Measurements from ENCODE around the gene BRD7.

BRD7 gene

DNA sequence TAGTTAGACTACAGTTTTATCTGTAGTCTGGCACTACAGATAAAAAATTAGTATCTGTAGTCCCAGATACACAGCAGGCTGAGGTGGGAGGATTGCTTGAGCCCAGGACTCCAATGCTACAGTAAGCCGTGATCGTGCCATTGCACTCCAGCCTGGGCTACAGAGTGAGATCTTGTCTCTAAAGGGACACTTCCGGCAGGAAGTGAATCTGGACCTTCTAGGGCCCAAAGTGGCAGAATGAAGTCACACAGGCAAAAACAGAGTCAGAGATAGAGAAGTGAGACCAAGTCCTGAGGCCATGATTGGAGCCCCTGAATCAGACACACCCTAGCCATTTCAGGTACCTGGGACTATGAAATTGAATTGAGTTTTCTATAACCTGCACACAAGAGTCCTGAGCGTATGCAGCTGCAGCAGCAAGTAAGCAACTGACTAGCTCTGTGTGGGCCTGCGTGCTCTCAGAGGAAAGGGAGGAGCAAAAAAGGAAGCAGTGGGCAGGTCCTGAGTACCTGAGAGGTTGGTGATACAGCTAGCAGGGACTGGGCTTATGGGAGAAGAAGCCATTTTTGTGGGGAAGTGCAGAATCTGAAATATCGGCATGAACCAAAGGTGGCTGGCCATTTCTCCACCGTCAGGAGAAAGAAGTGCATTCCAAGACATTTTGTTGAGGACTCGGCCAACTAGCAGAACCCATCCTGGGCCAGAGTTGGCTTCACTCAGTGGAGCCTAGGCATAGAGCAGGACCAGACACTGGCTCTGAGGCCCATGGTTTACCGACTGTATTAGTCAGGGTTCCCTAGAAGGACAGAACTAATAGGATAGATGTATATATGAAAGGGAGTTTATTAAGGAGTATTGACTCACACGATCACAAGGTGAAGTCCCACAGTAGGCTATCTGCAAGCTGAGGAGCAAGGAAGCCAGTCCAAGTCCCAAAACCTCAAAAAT lies 27.2 kb upstream of the BRD7 start:
- Histone ChIP-seq H3K36me3 (ENCODE audit: insufficient read depth, low read length) (no peaks in the 10 kb centered on the region), H3K9me3 (ENCODE audit: control insufficient read depth, insufficient read depth, low read length) (no peaks in the 10 kb centered on the region)

GRCh38 chr16:50393858-50394802 lies 25.3 kb upstream of the BRD7 start:
- H3K9ac ChIP-seq (ENCODE audit: low read depth, low read length) = no peak overlapping the region
- peaks cover 4% of the 10 kb centered on the region; the same call in 1 of the 2 replicates for H3K4me1 ChIP-seq (ENCODE audit: insufficient read depth, low read length)
- H3K9me3 ChIP-seq (ENCODE audit: control insufficient read depth, insufficient read depth, low read length) = no peaks in the 10 kb centered on the region
- H3K36me3 ChIP-seq (ENCODE audit: insufficient read depth, low read length) = no peaks in the 10 kb centered on the region

More for the DNA sequence above, 27.2 kb upstream of the BRD7 start:
- Histone ChIP-seq H3K4me1 (ENCODE audit: insufficient read depth, low read length) (peaks cover 4% of the 10 kb centered on the region; the same call in 1 of the 2 replicates), H3K9ac (ENCODE audit: low read depth, low read length) (no peak overlapping the region)

GRCh38 chr16:50393416-50393815 lies 24.6 kb upstream of the BRD7 start:
- Histone ChIP-seq H3K9me3 (ENCODE audit: control insufficient read depth, insufficient read depth, low read length) (no peaks in the 10 kb centered on the region), H3K4me1 (ENCODE audit: insufficient read depth, low read length) (peaks cover 4% of the 10 kb centered on the region; the same call in 1 of the 2 replicates), H3K36me3 (ENCODE audit: insufficient read depth, low read length) (no peaks in the 10 kb centered on the region), H3K9ac (ENCODE audit: low read depth, low read length) (no peak overlapping the region)

DNA sequence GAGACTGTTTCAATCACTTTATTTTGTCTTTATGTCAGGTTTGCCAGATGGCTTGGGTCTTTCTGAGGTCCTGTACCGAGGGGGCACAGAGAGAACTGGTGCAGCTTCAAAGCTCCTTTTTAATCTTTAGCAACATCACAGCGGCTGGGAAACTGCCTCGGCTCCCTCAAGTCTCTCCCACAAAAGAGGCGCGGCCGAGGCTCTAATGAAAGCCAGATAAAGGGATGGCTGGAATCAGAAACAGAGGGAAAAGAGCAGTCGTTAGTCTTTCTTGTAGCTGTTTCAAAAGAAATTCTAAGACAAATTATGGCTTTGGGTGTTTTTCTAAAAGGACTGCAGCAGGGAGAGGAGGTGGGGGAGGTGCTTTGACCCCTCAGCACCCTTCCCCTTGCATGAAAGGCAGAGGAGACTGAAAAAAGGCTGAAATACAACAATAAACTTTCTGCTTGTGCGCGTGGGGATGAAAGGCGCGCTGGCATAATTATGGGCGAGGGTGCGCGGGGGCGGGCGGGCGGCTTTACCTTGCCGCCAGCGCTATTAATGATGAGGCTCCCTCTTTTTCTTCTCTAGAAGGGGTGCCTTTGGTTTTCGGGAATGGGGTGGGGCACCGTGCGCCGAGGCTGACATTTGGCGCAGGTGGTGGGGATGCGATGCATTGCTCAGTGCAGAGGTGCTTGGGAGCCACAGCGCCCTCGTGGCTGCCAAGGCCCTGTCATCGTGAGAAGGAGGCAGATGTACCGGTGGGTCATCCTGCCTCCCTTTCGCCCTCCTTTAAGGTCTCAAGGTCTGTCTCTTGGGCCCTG lies 22.3 kb upstream of the BRD7 start:
- no peak overlapping the region for H3K9ac ChIP-seq (ENCODE audit: low read depth, low read length)
- no peaks in the 10 kb centered on the region for H3K9me3 ChIP-seq (ENCODE audit: control insufficient read depth, insufficient read depth, low read length)
- H3K4me1 ChIP-seq (ENCODE audit: insufficient read depth, low read length) = peaks cover 4% of the 10 kb centered on the region; the same call in 1 of the 2 replicates
- no peaks in the 10 kb centered on the region for H3K36me3 ChIP-seq (ENCODE audit: insufficient read depth, low read length)

DNA sequence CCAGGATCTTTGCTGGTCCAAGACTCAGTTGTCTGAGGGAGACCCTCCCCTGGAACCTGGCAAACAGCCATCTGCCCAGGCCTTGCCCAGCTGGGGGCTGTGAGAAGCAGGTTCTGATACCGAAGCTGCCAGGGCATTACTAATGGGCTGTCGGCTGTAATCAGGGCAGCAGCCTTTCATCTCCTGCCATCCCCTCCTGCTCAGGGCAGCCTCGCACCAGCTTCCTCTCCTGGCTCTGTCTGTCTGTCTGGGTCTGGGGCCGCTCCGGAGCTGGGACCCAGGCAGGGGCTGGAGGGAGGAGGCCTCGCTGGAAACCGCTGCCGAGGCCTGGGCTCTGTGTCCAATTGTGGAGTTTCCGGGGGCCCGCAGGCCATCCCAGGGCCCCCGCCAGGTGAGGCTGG lies 21.6 kb upstream of the BRD7 start:
- no peak overlapping the region for H3K9ac ChIP-seq (ENCODE audit: low read depth, low read length)
- H3K4me1 ChIP-seq (ENCODE audit: insufficient read depth, low read length) = peaks cover 4% of the 10 kb centered on the region; the same call in 1 of the 2 replicates
- H3K36me3 ChIP-seq (ENCODE audit: insufficient read depth, low read length) = no peaks in the 10 kb centered on the region
- H3K9me3 ChIP-seq (ENCODE audit: control insufficient read depth, insufficient read depth, low read length) = no peaks in the 10 kb centered on the region

DNA sequence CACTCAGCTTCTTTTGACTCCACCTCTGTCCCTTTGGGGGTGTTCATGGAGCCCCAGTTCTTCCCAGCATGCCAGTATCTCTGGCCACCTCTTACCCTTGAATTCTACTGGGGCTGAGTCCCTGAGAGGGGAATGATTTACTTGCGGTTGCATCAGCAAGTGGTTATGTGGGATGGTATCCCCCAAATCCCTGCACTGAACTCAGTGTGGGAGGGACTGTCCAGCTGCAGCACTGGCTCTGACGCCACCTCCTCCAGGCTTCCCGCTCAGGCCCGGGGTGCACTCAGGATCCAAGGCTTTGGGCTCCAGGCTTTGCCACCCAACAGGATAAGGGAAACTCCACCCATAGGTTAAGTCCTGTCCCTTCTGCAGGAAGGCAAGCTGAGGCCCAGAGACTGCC lies 21.1 kb upstream of the BRD7 start:
- H3K9ac ChIP-seq (ENCODE audit: low read depth, low read length) = no peak overlapping the region
- H3K36me3 ChIP-seq (ENCODE audit: insufficient read depth, low read length) = no peaks in the 10 kb centered on the region
- no peaks in the 10 kb centered on the region for H3K9me3 ChIP-seq (ENCODE audit: control insufficient read depth, insufficient read depth, low read length)
- peaks cover 2% of the 10 kb centered on the region; the same call in 1 of the 2 replicates for H3K4me1 ChIP-seq (ENCODE audit: insufficient read depth, low read length)

DNA sequence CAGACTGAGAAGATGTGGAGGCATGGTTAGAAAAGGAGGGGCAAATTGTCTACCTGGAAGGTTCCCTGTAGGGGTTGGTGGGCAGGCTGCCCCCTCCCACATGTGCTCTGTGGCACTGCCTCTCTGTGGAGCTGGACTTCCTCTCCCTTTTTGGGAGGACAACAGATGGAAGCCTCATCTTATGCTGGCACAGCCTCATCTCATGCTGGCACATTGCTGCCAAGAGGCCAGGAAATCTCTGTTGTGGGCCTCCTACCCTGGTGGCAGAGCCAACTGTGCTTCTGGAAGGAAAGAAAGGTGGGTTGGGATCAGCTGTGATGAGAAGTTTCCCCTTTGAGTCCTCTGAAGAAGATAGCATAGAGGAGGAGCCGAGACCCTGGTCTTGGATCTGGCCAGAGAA lies 19.7 kb upstream of the BRD7 start:
- Histone ChIP-seq H3K4me1 (ENCODE audit: insufficient read depth, low read length) (no peaks in the 10 kb centered on the region), H3K36me3 (ENCODE audit: insufficient read depth, low read length) (no peaks in the 10 kb centered on the region), H3K9ac (ENCODE audit: low read depth, low read length) (no peak overlapping the region), H3K9me3 (ENCODE audit: control insufficient read depth, insufficient read depth, low read length) (no peaks in the 10 kb centered on the region)

GRCh38 chr16:50386774-50387173 lies 18.0 kb upstream of the BRD7 start:
- no peaks in the 10 kb centered on the region for H3K4me1 ChIP-seq (ENCODE audit: insufficient read depth, low read length)
- no peaks in the 10 kb centered on the region for H3K36me3 ChIP-seq (ENCODE audit: insufficient read depth, low read length)
- no peaks in the 10 kb centered on the region for H3K9me3 ChIP-seq (ENCODE audit: control insufficient read depth, insufficient read depth, low read length)
- no peak overlapping the region for H3K9ac ChIP-seq (ENCODE audit: low read depth, low read length)

GRCh38 chr16:50386139-50386538 lies 17.4 kb upstream of the BRD7 start:
- Histone ChIP-seq H3K36me3 (ENCODE audit: insufficient read depth, low read length) (no peaks in the 10 kb centered on the region), H3K4me1 (ENCODE audit: insufficient read depth, low read length) (no peaks in the 10 kb centered on the region), H3K9me3 (ENCODE audit: control insufficient read depth, insufficient read depth, low read length) (no peaks in the 10 kb centered on the region), H3K9ac (ENCODE audit: low read depth, low read length) (no peak overlapping the region)

DNA sequence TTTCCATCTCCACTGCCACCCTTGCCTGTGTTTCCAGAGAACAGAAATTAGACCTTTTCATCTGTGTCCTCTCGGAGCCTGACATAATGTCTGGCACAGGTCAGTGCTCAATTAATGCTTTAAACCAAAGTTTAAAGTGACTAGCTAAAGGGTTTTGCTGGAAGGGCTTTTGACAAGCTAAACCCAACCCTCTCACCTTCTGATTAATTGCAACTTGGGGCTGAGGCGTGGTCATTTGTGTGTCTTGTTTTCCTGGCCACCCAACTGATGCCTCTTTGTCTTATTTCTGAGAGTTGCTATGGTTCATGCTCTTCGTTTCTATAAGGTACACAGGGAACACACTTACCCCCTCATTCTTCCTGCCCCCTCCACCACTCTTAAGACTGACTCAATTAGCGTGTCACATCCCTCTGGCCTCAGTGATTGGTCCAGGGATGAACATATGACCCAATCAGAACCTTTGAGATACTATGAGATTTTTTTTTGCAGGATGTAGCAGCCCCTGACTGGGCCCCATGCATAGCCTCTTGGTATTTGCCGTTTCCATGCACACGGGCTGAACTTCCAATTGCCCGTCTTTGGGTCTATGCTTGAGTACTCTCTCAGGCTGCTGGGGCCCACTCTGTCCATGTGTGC lies 15.8 kb upstream of the BRD7 start:
- no peaks in the 10 kb centered on the region for H3K4me1 ChIP-seq (ENCODE audit: insufficient read depth, low read length)
- H3K36me3 ChIP-seq (ENCODE audit: insufficient read depth, low read length) = no peaks in the 10 kb centered on the region
- H3K9ac ChIP-seq (ENCODE audit: low read depth, low read length) = no peak overlapping the region
- H3K9me3 ChIP-seq (ENCODE audit: control insufficient read depth, insufficient read depth, low read length) = no peaks in the 10 kb centered on the region

- H3K9me3 ChIP-seq (ENCODE audit: control insufficient read depth, insufficient read depth, low read length) = no peaks in the 10 kb centered on the region
- H3K36me3 ChIP-seq (ENCODE audit: insufficient read depth, low read length) = no peaks in the 10 kb centered on the region
- no peaks in the 10 kb centered on the region for H3K4me1 ChIP-seq (ENCODE audit: insufficient read depth, low read length)
- H3K9ac ChIP-seq (ENCODE audit: low read depth, low read length) = no peak overlapping the region
These were observed 13.1 kb upstream of the BRD7 start for GRCh38 chr16:50381679-50382440.

DNA sequence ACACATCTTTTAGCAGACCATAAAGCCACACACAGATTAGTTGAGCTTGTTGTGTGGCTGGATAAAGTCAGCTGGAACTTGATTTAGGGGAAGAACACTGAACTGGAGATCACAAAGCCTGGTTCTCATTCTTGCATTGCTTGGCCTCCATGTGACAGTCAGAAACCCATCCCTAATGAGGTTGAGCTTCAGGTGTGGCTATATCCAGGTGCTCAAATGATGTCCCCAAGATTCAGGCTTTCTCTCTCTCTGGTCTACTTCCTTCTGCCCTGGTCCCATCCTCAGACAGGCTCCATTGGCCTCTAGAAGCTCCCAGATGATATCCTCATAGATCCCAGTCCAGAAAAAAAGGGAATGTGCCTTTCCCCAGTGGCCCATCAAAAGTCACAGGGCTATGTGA lies 9.6 kb upstream of the BRD7 start:
- no peaks in the 10 kb centered on the region for H3K36me3 ChIP-seq (ENCODE audit: insufficient read depth, low read length)
- H3K9me3 ChIP-seq (ENCODE audit: control insufficient read depth, insufficient read depth, low read length) = no peaks in the 10 kb centered on the region
- H3K9ac ChIP-seq (ENCODE audit: low read depth, low read length) = no peak overlapping the region
- no peaks in the 10 kb centered on the region; the same call in 1 of the 2 replicates for H3K4me1 ChIP-seq (ENCODE audit: insufficient read depth, low read length)

DNA sequence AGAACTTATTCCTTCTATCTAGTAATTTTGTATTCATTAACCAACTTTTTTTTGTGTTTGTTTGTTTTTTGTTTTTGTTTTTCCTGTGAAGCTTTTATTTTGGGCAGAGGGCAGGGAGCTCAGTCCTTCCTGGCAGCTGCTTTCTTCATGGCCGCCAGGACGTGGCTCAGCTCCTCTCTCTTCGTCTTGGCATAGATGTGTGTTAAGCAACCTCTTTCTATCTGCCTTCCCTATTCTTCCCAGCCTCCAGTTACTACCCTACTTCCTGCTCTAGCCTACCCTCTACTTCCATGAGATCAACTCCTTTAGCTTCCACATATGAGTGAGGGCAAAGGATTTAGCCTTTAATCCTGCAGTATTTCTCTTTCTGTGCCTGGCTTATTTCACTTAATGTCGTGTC lies 8.2 kb upstream of the BRD7 start:
- Histone ChIP-seq H3K36me3 (ENCODE audit: insufficient read depth, low read length) (no peaks in the 10 kb centered on the region), H3K9ac (ENCODE audit: low read depth, low read length) (no peak overlapping the region), H3K9me3 (ENCODE audit: control insufficient read depth, insufficient read depth, low read length) (no peaks in the 10 kb centered on the region)

More for the DNA sequence above, 8.2 kb upstream of the BRD7 start:
- H3K4me1 ChIP-seq (ENCODE audit: insufficient read depth, low read length) = no peaks in the 10 kb centered on the region; the same call in 1 of the 2 replicates

Measured in ES-I3 (cell line).